GM12878 (cell line): ENCODE results near the gene MAP1A. TPM values are rescaled to one million over a fixed set of nuclear protein-coding genes. Genes with fewer than 3 reads are reported as not detected.

Source experiments
- ATAC-seq: fragments of 200-7000 bp; cut with Tn5 transposase; 3 replicates; pipeline ENCODE4 v1.9.1; 2020; ENCODE audit warnings: mild to moderate bottlenecking, moderate library complexity
- BruUV-seq: library from RNA; stranded (reverse); fragments of 400-500 nt; replicated peaks from 2 replicates; lab custom pipeline; 2021; lab: Mats Ljungman, UMichigan
- CTCF ChIA-PET: fragments of 300-600 bp; sonication (Branson Sonifier 250); formaldehyde crosslinking; extraction: SDS; loops from one replicate; lab custom pipeline; 2021; ENCODE audit warnings: inconsistent platforms; lab: Yijun Ruan, JAX
- POLR2A ChIA-PET: fragments of 350-600 bp; formaldehyde crosslinking; extraction: SDS; loops from one replicate; lab custom pipeline; 2021; ENCODE audit warnings: inconsistent platforms; lab: Charles Lee
- RAD21 ChIA-PET: fragments of 300-600 bp; sonication (Branson Sonifier 250); formaldehyde crosslinking; loops from one replicate; lab custom pipeline; 2023; ENCODE audit warnings: antibody characterized with exemption; ENCODE audit not compliant: unreplicated experiment; lab: Charles Lee
- SMC1A ChIA-PET: fragments of 300-600 bp; sonication (Branson Sonifier 250); formaldehyde crosslinking; loops from one replicate; lab custom pipeline; 2023; ENCODE audit not compliant: unreplicated experiment, uncharacterized antibody; lab: Charles Lee
- DNase-seq: peaks from one replicate; pipeline ENCODE4 v3.0.0-alpha.2; 2011; ENCODE audit warnings: low read depth, low spot score
- FAIRE-seq: peaks from 3 replicates; lab custom pipeline; 2011; peaks lifted over from hg19 to GRCh38; lab: Jason Lieb, UNC
- H2AFZ ChIP-seq: 2 replicates; pipeline ENCODE4 v1.6.0; 2011; ENCODE audit warnings: low read depth, low read length, control low read depth; ENCODE audit not compliant: control insufficient read depth
- H3K27ac ChIP-seq: 2 replicates; pipeline ENCODE4 v1.5.1; 2011; ENCODE audit warnings: control low read depth; ENCODE audit not compliant: control insufficient read depth, insufficient read depth
- H3K27me3 ChIP-seq, 2 experiments: replicated peaks in 1 of 2; 2 replicates each; pipeline versions ENCODE4 v1.6.0 to v1.6.1; 2011; ENCODE audit warnings: low read length in 1 of 2; ENCODE audit not compliant: control insufficient read depth in 2 of 2, insufficient read depth in 2 of 2
- H3K36me3 ChIP-seq, 2 experiments: 2 replicates each; pipeline ENCODE4 v1.5.1; 2011; ENCODE audit warnings: low read length in 1 of 2; ENCODE audit not compliant: control insufficient read depth in 2 of 2, insufficient read depth in 2 of 2
- H3K4me1 ChIP-seq: 2 replicates; pipeline ENCODE4 v1.6.1; 2011; ENCODE audit warnings: mild to moderate bottlenecking, low read length, moderate library complexity, mixed read lengths; ENCODE audit not compliant: control insufficient read depth, insufficient read depth
- H3K4me2 ChIP-seq: 2 replicates; pipeline ENCODE4 v1.6.0; 2011; ENCODE audit warnings: control low read depth; ENCODE audit not compliant: control insufficient read depth, insufficient read depth
- H3K4me3 ChIP-seq: fragments of 200-600 bp; sonication (generic); 2 replicates; pipeline ENCODE4 v1.5.1; 2016
- H3K79me2 ChIP-seq: 2 replicates; pipeline ENCODE4 v1.6.0; 2011; ENCODE audit warnings: low read length; ENCODE audit not compliant: control insufficient read depth, insufficient read depth
- H3K9ac ChIP-seq: 2 replicates; pipeline ENCODE4 v1.8.0; 2011; ENCODE audit warnings: low read length, control low read depth, mixed read lengths; ENCODE audit not compliant: control insufficient read depth, insufficient read depth
- H3K9me3 ChIP-seq: replicated peaks from 3 replicates; pipeline ENCODE4 v1.5.1; 2011; ENCODE audit warnings: mild to moderate bottlenecking, low read length; ENCODE audit not compliant: control insufficient read depth, insufficient read depth
- H4K20me1 ChIP-seq: 2 replicates; pipeline ENCODE4 v1.6.0; 2011; ENCODE audit not compliant: control insufficient read depth, insufficient read depth
- ATF3 ChIP-seq: IDR thresholded peaks from 2 replicates; pipeline ENCODE4 v1.6.1; 2011; ENCODE audit warnings: low read depth, mild to moderate bottlenecking, low read length, moderate library complexity, borderline replicate concordance; ENCODE audit errors: extremely low read depth
- BCLAF1 ChIP-seq: fragments of 450-650 bp; IDR thresholded peaks from 2 replicates; pipeline ENCODE4 v1.6.1; 2017; ENCODE audit warnings: antibody characterized with exemption, mild to moderate bottlenecking, moderate library complexity
- MTA3 ChIP-seq: IDR thresholded peaks from 2 replicates; pipeline ENCODE4 v1.6.1; 2012; ENCODE audit warnings: low read length, inconsistent platforms, borderline replicate concordance
- NFYB ChIP-seq: IDR thresholded peaks from 2 replicates; pipeline ENCODE4 v1.6.1; 2011; ENCODE audit warnings: low read depth, mild to moderate bottlenecking, low read length, improper control_type of control experiment, moderate library complexity; ENCODE audit not compliant: insufficient read depth
- SRF ChIP-seq, 2 experiments: IDR thresholded peaks; 2 replicates each; pipeline ENCODE4 v1.6.1; 2011; ENCODE audit warnings: low read depth in 2 of 2, low read length in 2 of 2, mild to moderate bottlenecking in 1 of 2, moderate library complexity in 1 of 2
- WGBS: methylation state at CpG from one replicate; pipeline ENCODE4 v1.1.6; 2016; ENCODE audit warnings: low lambda C conversion rate; ENCODE audit not compliant: insufficient replicate concordance, insufficient coverage; ENCODE audit errors: missing lambda C conversion rate; 5-methylcytosine and 5-hydroxymethylcytosine counted together
- in situ Hi-C: fragments of 300-500 bp; cut with MboI; formaldehyde crosslinking; loops from 9 replicates; pipeline ENCODE4 v1.14.3; 2018; ENCODE audit warnings: mixed read lengths
- intact Hi-C: fragments of 100-400 bp; cut with micrococcal nuclease; formaldehyde crosslinking; loops from one replicate; pipeline ENCODE4 v1.14.2; 2022; ENCODE audit not compliant: unreplicated experiment
- polyA plus RNA-seq, 11 experiments: library from polyadenylated mRNA; depleted of rRNA in 4 of 11; unstranded in 6 of 11; stranded (reverse) in 5 of 11; fragments of >200 nt; fragmentation: Nextera tagmentation in 4 of 11; fragmentation: Illumina TruSeq in 1 of 11; extraction: Ambion mirVana in 4 of 11; extraction: Trizol in 1 of 11; gene quantifications; 1 replicate in 1 of 11; 2 replicates in 10 of 11; pipeline versions ENCODE4 v1.2.1 to v1.2.3, GENCODE V29; 2011 to 2016; ENCODE audit warnings: inconsistent platforms in 2 of 11, missing spikeins in 2 of 11, low read depth in 1 of 11
- total RNA-seq, 4 experiments: library from RNA; depleted of rRNA in 3 of 4; stranded (reverse); fragments of >200 nt in 3 of 4; fragmentation: Illumina TruSeq in 1 of 4; extraction: Trizol in 1 of 4; gene quantifications; 2 replicates each; pipeline versions ENCODE4 v1.2.1 to v1.2.3, GENCODE V29; 2013 to 2021
- TF ChIP-seq, protein P1 (sequence below): fragments of 450-650 bp; IDR thresholded peaks from 2 replicates; pipeline ENCODE4 v1.6.1; 2017; ENCODE audit warnings: low read depth, mild to moderate bottlenecking, moderate library complexity

The MAP1A gene
- total and polyA plus RNA-seq, 10 of the 15 experiments (the other 5 are each of a cell fraction or from before 2014, with no cell fraction given), result under 0.01 to 0.10 (median 0.05) TPM

DNA sequence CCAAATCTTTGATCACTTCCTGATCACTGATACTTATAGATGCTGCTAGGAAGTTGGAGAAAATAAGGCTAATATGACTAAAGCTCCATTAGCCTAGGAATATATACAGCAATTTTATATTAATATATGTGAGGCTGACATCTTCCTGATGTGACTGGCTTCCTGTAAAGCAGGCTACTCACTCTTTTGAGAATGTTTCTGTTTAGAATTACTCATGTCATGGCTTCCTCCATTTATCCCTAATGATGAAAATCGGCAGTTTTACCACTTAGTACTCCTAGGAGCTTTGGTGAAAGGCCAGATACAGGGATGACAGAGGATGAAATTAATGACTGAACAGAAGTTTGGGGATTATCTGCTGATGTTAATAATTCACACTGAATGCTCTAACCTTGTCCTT is 3.9 kb upstream of the MAP1A start:
- no peak for ATAC-seq
- Histone ChIP-seq H3K4me3 (no peak overlapping the region), H3K36me3 (no peaks in the 10 kb centered on the region), H3K27me3 (peaks cover 11 to 15% of the 10 kb centered on the region in 2 experiments; a peak in 3 of 4 replicates), H3K27ac (no peak overlapping the region), H3K79me2 (no peaks in the 10 kb centered on the region), H3K9me3 (no peaks in the 10 kb centered on the region), H3K4me2 (no peak overlapping the region), H3K4me1 (peaks cover 6% of the 10 kb centered on the region), H2AFZ (no peak overlapping the region), H4K20me1 (no peaks in the 10 kb centered on the region), H3K9ac (no peak overlapping the region)
- SMC1A ChIA-PET, result interaction anchor here (0.7 to 3.9 kb wide), 8 partner anchors 20 to 139 kb away, joined by 3 to 26 read pairs (median 4); partner anchors contain the start of gene TP53BP1
- in situ Hi-C loops, result no loop called here
- POLR2A ChIA-PET, result interaction anchor here (2.6 kb wide), 1 partner anchor 20 kb away, joined by 11 read pairs; the partner anchor contains the start of gene TP53BP1
- WGBS, result 15% methylated on average over 1 of the region's 1 CpG
- RAD21 ChIA-PET, result interaction anchor here (0.9 to 2.6 kb wide), 6 partner anchors 23 to 288 kb away, joined by 3 to 29 read pairs (median 4); no protein-coding TSS in a partner anchor
- BruUV-seq, result no TSS peak
- DNase-seq, result no peak
- CTCF ChIA-PET, result interaction anchor here (0.8 to 8.3 kb wide), 22 partner anchors 10 to 288 kb away, joined by 3 to 88 read pairs (median 8); partner anchors contain the start of genes TP53BP1, TUBGCP4 and ZSCAN29
- intact Hi-C loops, result loop anchor here (5.0 kb wide), 1 partner anchor 71 kb away; no protein-coding TSS in a partner anchor
- TF ChIP-seq BCLAF1 (no peak), ATF3 (no peak), NFYB (no peak), SRF (IDR thresholded peaks at IDR 0.05; ENCODE audit: low read depth in 2 of 2, low read length in 2 of 2) (no peak), MTA3 (no peak)
- TF ChIP-seq, protein P1, sequence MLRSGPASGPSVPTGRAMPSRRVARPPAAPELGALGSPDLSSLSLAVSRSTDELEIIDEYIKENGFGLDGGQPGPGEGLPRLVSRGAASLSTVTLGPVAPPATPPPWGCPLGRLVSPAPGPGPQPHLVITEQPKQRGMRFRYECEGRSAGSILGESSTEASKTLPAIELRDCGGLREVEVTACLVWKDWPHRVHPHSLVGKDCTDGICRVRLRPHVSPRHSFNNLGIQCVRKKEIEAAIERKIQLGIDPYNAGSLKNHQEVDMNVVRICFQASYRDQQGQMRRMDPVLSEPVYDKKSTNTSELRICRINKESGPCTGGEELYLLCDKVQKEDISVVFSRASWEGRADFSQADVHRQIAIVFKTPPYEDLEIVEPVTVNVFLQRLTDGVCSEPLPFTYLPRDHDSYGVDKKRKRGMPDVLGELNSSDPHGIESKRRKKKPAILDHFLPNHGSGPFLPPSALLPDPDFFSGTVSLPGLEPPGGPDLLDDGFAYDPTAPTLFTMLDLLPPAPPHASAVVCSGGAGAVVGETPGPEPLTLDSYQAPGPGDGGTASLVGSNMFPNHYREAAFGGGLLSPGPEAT, result no peak
- FAIRE-seq, result no peak
